IPS-15b (cell line): ENCODE results near the gene CRX.
"Not testable (repeated sequence)": the region's sequence is repeated elsewhere in the genome, so short reads cannot be mapped to it uniquely, and the experiment has no call there.

Experiments
- H3K27me3 ChIP-seq: one replicate; pipeline ENCODE4 v1.6.1; 2013; ENCODE audit warnings: low read length; ENCODE audit not compliant: control insufficient read depth, insufficient read depth
- H3K36me3 ChIP-seq: one replicate; pipeline ENCODE4 v1.6.1; 2013; ENCODE audit warnings: low read length; ENCODE audit not compliant: control insufficient read depth, insufficient read depth
- H3K4me1 ChIP-seq: one replicate; pipeline ENCODE4 v1.6.1; 2013; ENCODE audit warnings: mild to moderate bottlenecking, low read length; ENCODE audit not compliant: control insufficient read depth, insufficient read depth
- H3K4me3 ChIP-seq: one replicate; pipeline ENCODE4 v1.5.1; 2013; ENCODE audit warnings: low read depth, low read length
- H3K9ac ChIP-seq: one replicate; pipeline ENCODE4 v1.6.1; 2013; ENCODE audit warnings: low read depth, mild to moderate bottlenecking, low read length
- H3K9me3 ChIP-seq: one replicate; pipeline ENCODE4 v1.6.1; 2013; ENCODE audit warnings: mild to moderate bottlenecking, low read length; ENCODE audit not compliant: control insufficient read depth, insufficient read depth

Gene CRX

GRCh38 chr19:47790398-47790814, 31.3 kb upstream of the CRX start:
- Histone ChIP-seq H3K9me3 (peaks cover 6% of the 10 kb centered on the region), H3K9ac (no peak overlapping the region), H3K4me1 (peaks cover 2% of the 10 kb centered on the region), H3K36me3 (peaks cover 5% of the 10 kb centered on the region), H3K4me3 (peak overlapping the region; percentile 11), H3K27me3 (no peaks in the 10 kb centered on the region)

- H3K36me3 ChIP-seq: no peaks in the 10 kb centered on the region
- no peak overlapping the region for H3K4me3 ChIP-seq
- no peaks in the 10 kb centered on the region for H3K27me3 ChIP-seq
- peaks cover 6% of the 10 kb centered on the region for H3K9me3 ChIP-seq
- H3K4me1 ChIP-seq: peaks cover 2% of the 10 kb centered on the region
- no peak overlapping the region for H3K9ac ChIP-seq
These were observed 29.1 kb upstream of the CRX start for GRCh38 chr19:47792616-47793015.

GRCh38 chr19:47794526-47794925, 27.2 kb upstream of the CRX start:
- Histone ChIP-seq H3K9ac (no peak overlapping the region), H3K4me1 (no peaks in the 10 kb centered on the region), H3K9me3 (peaks cover 6% of the 10 kb centered on the region), H3K36me3 (no peaks in the 10 kb centered on the region), H3K27me3 (no peaks in the 10 kb centered on the region), H3K4me3 (no peak overlapping the region)

- Histone ChIP-seq H3K36me3 (peaks cover under 1% of the 10 kb centered on the region), H3K9me3 (peaks cover 6% of the 10 kb centered on the region), H3K9ac (no peak overlapping the region), H3K4me1 (no peaks in the 10 kb centered on the region), H3K4me3 (no peak overlapping the region), H3K27me3 (no peaks in the 10 kb centered on the region)
These were observed 25.0 kb upstream of the CRX start for GRCh38 chr19:47796785-47797184.

- Histone ChIP-seq H3K4me1 (no peaks in the 10 kb centered on the region), H3K27me3 (no peaks in the 10 kb centered on the region), H3K9ac (no peak overlapping the region), H3K9me3 (no peaks in the 10 kb centered on the region), H3K36me3 (peaks cover 2% of the 10 kb centered on the region), H3K4me3 (no peak overlapping the region)
These were observed 23.5 kb upstream of the CRX start for GRCh38 chr19:47797996-47798903.

GRCh38 chr19:47798904-47799266, 22.9 kb upstream of the CRX start:
- Histone ChIP-seq H3K4me3 (no peak overlapping the region), H3K9me3 (no peaks in the 10 kb centered on the region)

GRCh38 chr19:47801270-47801669, 20.5 kb upstream of the CRX start:
- H3K9me3 ChIP-seq: no peaks in the 10 kb centered on the region
- H3K27me3 ChIP-seq: no peaks in the 10 kb centered on the region
- no peaks in the 10 kb centered on the region for H3K4me1 ChIP-seq
- H3K9ac ChIP-seq: no peak overlapping the region
- peaks cover 2% of the 10 kb centered on the region for H3K36me3 ChIP-seq
- no peak overlapping the region for H3K4me3 ChIP-seq

More at GRCh38 chr19:47798904-47799266, 22.9 kb upstream of the CRX start:
- Histone ChIP-seq H3K27me3 (no peaks in the 10 kb centered on the region), H3K9ac (no peak overlapping the region), H3K4me1 (no peaks in the 10 kb centered on the region), H3K36me3 (peaks cover 2% of the 10 kb centered on the region)

GRCh38 chr19:47802521-47803043, 19.2 kb upstream of the CRX start:
- Histone ChIP-seq H3K4me3 (no peak overlapping the region), H3K9ac (peak overlapping the region; percentile 47), H3K4me1 (no peaks in the 10 kb centered on the region), H3K36me3 (peaks cover 2% of the 10 kb centered on the region), H3K27me3 (no peaks in the 10 kb centered on the region), H3K9me3 (no peaks in the 10 kb centered on the region)

GRCh38 chr19:47803148-47803547, 18.6 kb upstream of the CRX start:
- not testable (repeated sequence) for H3K27me3 ChIP-seq, H3K4me3 ChIP-seq, H3K9ac ChIP-seq, H3K9me3 ChIP-seq, H3K36me3 ChIP-seq, H3K4me1 ChIP-seq

GRCh38 chr19:47803671-47804070, 18.1 kb upstream of the CRX start:
- H3K36me3 ChIP-seq, H3K27me3 ChIP-seq, H3K4me3 ChIP-seq, H3K4me1 ChIP-seq, H3K9me3 ChIP-seq, H3K9ac ChIP-seq: not testable (repeated sequence)

GRCh38 chr19:47804451-47804850, 17.3 kb upstream of the CRX start, which contains the start of gene TPRX1:
TPRX1 (minus strand) TSS chr19:47804551; CDS start chr19:47804539, 12 bp downstream.
- not testable (repeated sequence) for H3K9me3 ChIP-seq, H3K27me3 ChIP-seq, H3K4me3 ChIP-seq, H3K36me3 ChIP-seq, H3K4me1 ChIP-seq, H3K9ac ChIP-seq

- Histone ChIP-seq H3K9me3 (no peaks in the 10 kb centered on the region), H3K9ac (no peak overlapping the region), H3K4me1 (no peaks in the 10 kb centered on the region), H3K27me3 (no peaks in the 10 kb centered on the region), H3K4me3 (no peak overlapping the region), H3K36me3 (peaks cover 2% of the 10 kb centered on the region)
These were observed 16.4 kb upstream of the CRX start for GRCh38 chr19:47805313-47805712.
